GM18951 (cell line): ENCODE measurements around the gene JAZF1.

Source experiments
- POLR2A ChIP-seq: IDR thresholded peaks from 4 replicates; pipeline ENCODE4 v1.6.1; 2011; ENCODE audit warnings: mild to moderate bottlenecking; ENCODE audit not compliant: insufficient read length, insufficient read depth; ENCODE audit errors: extremely low read depth
- in situ Hi-C: fragments of 300-500 bp; cut with MboI; formaldehyde crosslinking; loops from one replicate; pipeline ENCODE4 v1.12.0; 2022; ENCODE audit warnings: low sequenced_read_pairs, mixed read lengths, inconsistent platforms; ENCODE audit not compliant: unreplicated experiment

JAZF1 gene

DNA sequence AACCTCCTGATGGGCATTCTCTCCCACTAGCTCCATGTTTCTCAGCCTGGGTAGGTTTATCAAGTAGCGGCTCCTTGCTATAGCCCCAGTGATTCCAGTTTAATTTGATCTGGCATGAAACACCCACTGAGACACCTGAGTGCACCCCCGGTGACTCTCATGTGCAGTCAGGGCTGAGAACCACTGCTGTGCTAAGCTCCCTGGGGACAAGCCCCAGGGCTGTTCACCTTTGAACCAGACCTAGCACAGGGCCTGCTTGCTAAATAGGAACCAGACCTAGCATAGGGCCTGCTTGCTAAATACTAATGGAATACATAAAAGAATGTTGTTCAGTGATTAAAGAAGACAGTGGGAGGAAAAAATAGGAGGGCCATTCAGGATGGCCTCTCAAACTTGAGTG, 167.6 kb downstream of the JAZF1 start:
- no peak for TF ChIP-seq POLR2A
- in situ Hi-C loops = no loop called here

DNA sequence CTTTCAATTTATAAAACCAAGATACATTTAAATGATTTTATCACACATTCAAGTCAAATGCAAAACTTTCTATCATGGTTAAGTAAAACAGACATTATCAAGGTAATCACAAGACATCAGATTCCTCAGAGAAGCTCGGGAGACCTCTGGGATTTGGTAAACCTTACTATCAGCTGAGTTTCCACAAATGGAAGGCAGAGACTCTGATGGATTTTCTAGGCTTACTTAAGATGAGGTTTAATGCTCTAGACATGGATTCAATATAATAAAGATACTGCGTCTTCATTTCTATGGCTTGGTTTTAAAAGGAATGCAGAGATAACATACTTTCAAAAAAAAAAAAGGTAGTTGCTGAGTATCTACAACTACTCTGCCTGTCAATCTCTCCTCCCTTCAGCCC, 171.7 kb downstream of the JAZF1 start:
- no peak for TF ChIP-seq POLR2A
- in situ Hi-C loops = no loop called here

- in situ Hi-C loops = no loop called here
Observed at GRCh38 chr7:28008171-28008570, 172.4 kb downstream of the JAZF1 start.

DNA sequence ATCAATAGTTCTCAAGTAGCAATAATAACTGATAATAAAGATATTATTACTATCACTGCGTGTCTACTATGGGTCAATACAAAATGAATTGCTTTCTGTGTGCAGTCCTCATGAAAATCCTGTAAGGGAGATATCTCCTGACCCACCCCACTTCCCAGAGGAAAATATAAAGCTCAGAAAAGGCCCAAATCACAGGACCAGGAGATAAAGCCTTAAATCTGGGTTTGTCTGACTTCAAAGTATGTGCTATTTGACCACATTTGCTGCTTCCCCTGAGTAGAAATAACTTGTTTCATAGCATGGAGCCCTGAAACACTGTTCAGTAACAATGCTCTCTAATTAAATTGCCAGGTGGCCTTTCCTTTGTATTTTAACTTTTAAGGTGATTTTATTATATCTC, 174.1 kb downstream of the JAZF1 start:
- in situ Hi-C loops = no loop called here
- no peak for TF ChIP-seq POLR2A

More at GRCh38 chr7:28008171-28008570, 172.4 kb downstream of the JAZF1 start:
- TF ChIP-seq POLR2A = no peak

- no peak for TF ChIP-seq POLR2A
- in situ Hi-C loops = no loop called here
Observed at GRCh38 chr7:28005847-28006231, 174.8 kb downstream of the JAZF1 start.

DNA sequence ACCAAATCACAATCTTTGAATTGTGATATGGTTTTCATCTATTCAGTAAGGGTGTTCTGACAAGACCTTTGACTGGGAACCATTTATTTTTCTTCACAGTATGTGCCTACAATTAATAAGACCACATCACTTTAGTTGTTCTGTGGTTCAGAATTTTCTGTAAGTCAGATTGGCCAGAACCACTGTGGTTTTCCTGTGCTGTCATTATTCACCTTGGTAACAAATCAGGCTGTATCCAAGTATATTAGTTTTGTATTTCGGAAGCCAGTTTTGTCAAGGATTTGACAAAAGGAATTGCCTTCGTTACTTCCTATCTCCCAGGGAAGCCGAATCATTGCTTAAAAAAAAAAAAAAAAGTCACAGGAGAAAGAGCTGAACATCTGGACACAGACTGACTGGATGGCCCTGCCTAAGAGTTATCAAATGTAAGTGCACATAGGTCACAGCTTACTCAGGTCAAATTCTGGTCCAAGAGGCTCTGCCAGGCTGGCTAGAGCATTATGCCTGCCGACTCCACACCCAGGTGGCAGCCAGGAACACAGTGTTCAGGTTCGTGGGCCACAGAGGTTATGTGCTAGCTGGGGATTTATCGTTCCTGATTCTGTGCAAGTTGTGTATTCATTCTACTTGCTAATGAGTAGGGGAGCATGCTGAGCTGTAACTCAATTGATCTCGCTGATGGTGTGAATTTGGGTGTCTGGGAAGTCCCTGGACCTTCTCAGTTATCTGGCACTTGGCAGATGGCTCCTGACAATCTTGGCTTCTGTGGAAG, 175.3 kb downstream of the JAZF1 start:
- TF ChIP-seq POLR2A = no peak
- in situ Hi-C loops = no loop called here

DNA sequence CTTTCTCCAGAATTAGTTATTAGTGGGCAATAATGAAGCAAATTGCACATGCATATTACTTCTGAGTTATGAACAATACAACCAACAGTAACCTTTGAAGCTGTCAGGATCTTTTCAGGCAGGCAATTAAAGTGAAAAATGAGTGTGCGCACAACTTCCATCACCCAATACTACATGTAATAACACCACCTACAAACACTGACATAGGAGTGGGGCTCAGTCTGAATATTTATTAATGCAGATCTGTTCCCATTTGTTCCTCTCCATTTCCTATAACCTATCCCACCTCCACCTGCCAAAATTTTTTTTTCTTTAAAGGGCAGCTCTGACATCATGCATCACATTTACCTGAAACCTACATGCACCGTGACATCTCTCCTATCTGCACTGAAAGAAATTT, 177.2 kb downstream of the JAZF1 start:
- in situ Hi-C loops = no loop called here
- no peak for TF ChIP-seq POLR2A

GRCh38 chr7:28002638-28003037, 178.0 kb downstream of the JAZF1 start:
- TF ChIP-seq POLR2A = no peak
- in situ Hi-C loops = no loop called here

GRCh38 chr7:28001896-28002295, 178.7 kb downstream of the JAZF1 start:
- no peak for TF ChIP-seq POLR2A
- in situ Hi-C loops = no loop called here

DNA sequence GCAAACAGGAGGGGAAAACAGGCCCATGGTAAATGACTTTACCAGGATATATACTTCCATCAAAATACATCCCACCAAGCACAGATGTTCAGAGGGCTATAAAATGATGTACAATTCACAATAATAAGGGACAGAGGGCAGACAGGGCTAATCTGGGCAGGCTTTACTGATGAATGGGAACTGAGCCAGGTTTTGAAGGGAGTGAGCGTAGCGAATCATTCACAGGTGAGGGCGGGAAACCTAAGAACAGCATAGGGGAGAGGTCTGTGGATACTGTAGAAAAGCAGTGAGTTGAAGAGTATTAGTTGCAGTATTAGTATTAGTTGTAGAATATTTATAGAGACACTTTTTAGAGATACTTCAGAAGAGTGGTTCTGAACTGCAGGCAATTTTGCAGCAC, 180.8 kb downstream of the JAZF1 start:
- no peak for TF ChIP-seq POLR2A
- in situ Hi-C loops = no loop called here

DNA sequence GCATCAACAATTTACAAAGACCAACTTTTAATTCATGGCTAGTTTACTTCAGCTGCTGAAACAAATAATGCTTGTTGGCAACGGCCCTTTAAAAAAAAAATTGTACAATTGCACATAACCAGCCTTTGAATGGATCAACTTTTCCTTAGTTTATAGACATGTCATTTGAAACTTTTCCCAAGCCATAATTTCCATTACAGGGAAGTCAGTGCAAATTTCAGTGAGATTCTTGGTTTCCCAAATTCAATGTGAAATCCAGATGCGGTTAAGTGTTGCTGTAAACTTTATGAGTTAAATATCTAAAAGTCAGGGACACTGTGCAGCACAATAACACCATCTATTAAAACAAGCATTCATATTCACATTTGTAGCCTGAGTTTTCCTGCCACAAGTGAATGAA, 182.2 kb downstream of the JAZF1 start:
- no peak for TF ChIP-seq POLR2A
- in situ Hi-C loops = no loop called here

- in situ Hi-C loops = no loop called here
- no peak for TF ChIP-seq POLR2A
Observed at GRCh38 chr7:27997188-27997707, 183.3 kb downstream of the JAZF1 start.

GRCh38 chr7:27996141-27996540, 184.5 kb downstream of the JAZF1 start:
- in situ Hi-C loops = no loop called here
- no peak for TF ChIP-seq POLR2A

- TF ChIP-seq POLR2A = no peak
- in situ Hi-C loops = no loop called here
Observed at GRCh38 chr7:27995228-27995627, 185.4 kb downstream of the JAZF1 start.
